A172 (cell line): ENCODE data around the gene IFT172. TPM values are rescaled to one million over a fixed set of nuclear protein-coding genes. Genes with fewer than 3 reads are reported as not detected.

Experiments
- DNase-seq: peaks from one replicate; pipeline ENCODE4 v3.0.0-alpha.2; 2015; ENCODE audit warnings: low spot score
- total RNA-seq: library from RNA; depleted of rRNA; stranded (reverse); fragments of >200 nt; shearing (Covaris generic); gene quantifications from 2 replicates; pipeline ENCODE4 v1.2.3, GENCODE V29; 2014

IFT172 gene
- total RNA-seq, 1 experiment from 2014 or later: 39.8 TPM

DNA sequence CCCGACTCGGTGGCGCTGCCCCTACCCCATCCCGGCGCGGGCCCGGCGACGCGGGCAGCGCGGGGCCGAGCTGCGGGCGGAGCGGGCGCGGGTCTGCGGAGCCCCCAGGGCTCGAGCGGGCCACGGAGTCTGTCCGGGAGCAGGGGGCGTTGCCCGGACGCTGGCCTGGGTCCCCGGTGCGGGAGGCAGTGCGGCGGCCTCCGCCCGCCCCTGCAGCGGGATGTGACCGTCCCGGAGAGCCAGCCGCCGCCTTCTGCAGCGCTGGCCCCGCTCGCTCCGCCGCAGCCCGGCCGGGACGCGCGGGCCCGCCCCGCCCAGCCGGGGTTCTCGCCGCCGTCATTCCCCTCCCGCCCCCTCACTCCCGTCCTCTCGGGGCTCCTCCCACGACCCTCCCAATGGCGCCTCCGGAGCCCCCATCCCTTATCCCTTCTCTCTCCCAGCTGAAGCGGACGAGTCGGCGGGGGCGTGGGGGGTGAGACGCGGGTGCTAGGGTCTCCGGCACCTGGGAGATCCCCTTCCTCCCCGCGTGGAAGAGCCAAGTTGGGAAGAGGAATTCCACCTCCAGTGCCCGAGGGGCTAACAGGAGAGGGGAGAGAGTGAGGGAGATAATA, 5.5 kb upstream of the IFT172 start, which contains the start of gene FNDC4:
FNDC4 (minus strand) TSS at position 257 of the 611 bp plus-strand sequence. CDS start 521 bp downstream, outside the sequence.
- DNase-seq: no peak

GRCh38 chr2:27494284-27494943, 4.9 kb upstream of the IFT172 start:
- no peak for DNase-seq

DNA sequence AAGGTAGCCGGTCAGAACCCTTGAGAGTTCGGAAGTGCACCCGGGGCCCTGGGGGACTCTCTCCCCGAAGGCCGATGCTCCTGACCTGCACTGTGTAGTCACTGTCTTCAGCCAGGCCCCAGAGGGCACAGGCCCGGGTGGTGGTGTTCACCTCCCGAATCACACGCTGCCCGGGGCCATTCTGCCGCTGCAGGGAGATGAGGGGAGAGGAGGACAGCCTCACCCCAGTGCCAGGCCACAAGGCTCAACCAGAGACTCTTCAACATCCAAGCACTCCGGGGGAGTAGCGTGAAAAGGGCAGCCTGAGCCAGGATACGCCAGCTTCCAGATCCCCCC, 4.4 kb upstream of the IFT172 start:
- DNase-seq: no peak

DNA sequence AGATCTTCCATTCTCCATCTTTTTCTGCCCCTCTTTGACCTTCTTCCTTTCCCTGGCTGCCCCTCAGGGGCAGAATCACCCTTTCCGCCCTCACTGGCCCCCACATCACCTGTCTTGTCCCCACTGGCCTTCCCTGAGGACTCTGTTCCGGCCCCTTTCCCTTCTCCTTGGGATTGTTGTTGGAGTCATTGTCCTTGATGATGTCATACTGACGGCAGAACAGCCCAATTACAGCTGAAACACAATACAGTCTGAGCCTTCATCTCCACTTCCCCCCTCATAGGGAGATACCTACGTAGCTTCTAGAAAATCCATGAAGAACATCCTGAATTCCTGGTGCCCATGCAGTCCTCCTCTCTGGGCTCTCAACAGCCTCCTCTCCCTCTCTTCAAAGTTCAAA, 3.0 kb upstream of the IFT172 start:
- no peak for DNase-seq

- DNase-seq: peak; percentile 17
Observed at GRCh38 chr2:27489118-27489497, 435 bp downstream of the IFT172 start.

DNA sequence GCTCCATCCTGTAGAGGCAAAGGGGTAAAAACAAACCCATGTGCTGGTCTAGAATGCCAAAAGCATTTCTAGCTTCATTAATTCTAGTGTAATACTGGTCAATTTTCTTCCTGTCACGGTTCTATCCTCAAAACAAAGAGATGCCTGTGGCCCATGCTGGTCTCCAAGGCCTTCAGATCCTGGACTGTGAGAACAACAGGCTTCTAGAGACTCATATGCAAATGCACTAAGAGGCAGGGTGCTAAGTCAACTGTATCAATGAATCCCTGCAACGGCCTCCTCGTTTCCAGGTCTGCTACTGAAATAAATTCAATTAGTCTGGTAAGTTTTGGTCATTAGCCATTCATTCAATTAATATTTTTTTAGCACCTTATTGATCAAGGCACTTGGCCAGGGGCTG, 4.0 kb downstream of the IFT172 start:
- DNase-seq: no peak

DNA sequence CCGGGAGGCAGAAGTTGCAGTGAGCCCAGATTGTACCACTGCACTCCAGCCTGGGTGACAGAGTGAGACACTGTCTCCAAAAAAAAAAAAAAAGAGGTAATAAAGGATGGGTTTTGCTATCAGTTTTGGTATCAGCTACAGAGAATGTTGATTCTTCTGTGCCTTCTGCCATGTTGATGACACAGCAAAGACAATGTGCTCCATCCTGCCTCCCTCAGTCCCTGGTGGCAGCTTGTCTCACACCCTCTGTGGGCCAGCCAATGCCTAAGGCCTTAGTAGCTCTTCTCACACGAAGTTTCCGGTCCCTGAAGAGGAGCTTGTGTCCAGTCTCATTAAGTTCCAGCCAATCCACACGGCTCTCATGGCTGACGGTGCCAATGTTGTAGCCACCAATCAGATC, 17.6 kb downstream of the IFT172 start:
- no peak for DNase-seq

- DNase-seq: no peak
Observed at GRCh38 chr2:27464443-27464842, 25.1 kb downstream of the IFT172 start.

DNA sequence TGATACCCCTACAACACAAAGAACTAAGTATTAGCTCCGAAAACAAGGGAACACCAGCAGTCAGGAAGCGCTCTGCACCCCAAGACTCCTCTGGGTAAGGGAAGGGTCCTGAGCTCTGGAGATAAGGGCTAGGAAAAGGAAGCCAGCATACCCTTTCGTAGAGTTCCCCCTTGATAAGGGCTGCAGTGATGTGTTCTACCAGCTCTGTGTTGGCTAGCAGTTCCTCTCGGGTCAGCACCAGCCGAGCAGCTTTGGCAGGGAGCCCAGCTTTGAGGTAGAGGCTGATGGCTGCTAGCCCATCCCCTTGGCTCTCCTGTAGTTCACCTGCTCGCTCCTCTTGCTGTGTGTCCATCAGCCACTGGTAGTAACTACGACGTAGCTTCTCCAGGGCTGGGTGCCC, 28.4 kb downstream of the IFT172 start:
- no peak for DNase-seq

DNA sequence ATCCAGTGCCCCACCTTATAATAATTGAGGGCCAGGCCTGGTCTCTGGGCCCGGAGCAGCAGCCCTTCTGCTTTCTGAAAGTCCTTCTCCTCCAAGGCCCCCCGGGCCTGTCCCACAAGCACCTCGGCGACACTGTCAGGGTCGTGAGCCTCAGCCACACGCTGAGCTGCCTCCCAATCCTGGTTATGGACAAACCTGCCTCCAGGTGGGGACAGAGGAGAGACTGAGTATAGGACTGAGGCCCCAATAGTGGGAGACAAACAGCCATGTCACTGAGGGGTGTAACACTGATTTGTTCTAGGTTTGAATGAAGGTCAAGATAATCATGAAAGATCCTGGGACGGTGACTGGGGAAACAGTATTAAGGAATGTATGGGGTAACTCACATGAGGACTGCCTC, 35.6 kb downstream of the IFT172 start:
- no peak for DNase-seq

- DNase-seq: no peak
Observed at GRCh38 chr2:27451095-27451494, 38.4 kb downstream of the IFT172 start.

DNA sequence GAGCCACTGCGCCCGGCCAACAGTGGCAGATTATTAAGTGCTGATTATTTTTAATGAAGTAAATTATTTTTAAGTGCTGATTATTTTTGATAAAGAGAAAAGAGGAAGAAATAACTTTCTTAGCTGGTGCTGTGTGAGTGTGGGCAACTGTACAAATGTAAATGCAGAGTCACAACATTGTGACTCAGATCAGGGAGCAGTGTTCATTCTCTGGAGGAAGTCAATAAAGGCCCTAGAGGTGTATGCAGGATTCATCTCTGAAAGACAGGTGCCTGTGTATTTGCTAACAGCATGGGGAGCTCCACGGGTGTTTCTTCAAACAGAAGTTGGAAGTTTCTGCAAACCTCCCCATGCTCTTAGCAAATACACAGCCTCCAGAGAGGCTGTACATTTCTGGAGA, 41.2 kb downstream of the IFT172 start:
- no peak for DNase-seq

DNA sequence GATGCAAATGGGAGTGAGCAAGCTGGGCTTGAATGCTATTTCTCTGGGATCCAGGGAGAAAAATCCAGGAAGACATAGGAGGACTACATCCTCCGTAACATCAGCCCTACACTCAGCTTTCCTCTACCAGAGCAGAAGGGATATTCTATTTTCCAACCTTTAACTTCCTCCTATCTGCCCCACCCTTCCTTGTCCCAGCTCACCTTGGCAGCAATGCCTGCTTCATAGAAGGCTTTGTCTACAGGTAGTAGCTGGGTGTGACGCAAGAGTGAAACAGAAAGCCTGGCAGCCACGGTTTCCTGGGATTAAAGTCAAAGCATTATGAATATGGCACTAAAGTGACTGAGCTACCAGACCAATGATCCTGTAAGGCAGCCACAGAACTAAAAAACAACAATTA, 43.5 kb downstream of the IFT172 start:
- DNase-seq: no peak

GRCh38 chr2:27445615-27446014, 43.9 kb downstream of the IFT172 start:
- no peak for DNase-seq

GRCh38 chr2:27445155-27445554, 44.4 kb downstream of the IFT172 start:
- no peak for DNase-seq

GRCh38 chr2:27442920-27443282, 46.6 kb downstream of the IFT172 start:
- DNase-seq: no peak

DNA sequence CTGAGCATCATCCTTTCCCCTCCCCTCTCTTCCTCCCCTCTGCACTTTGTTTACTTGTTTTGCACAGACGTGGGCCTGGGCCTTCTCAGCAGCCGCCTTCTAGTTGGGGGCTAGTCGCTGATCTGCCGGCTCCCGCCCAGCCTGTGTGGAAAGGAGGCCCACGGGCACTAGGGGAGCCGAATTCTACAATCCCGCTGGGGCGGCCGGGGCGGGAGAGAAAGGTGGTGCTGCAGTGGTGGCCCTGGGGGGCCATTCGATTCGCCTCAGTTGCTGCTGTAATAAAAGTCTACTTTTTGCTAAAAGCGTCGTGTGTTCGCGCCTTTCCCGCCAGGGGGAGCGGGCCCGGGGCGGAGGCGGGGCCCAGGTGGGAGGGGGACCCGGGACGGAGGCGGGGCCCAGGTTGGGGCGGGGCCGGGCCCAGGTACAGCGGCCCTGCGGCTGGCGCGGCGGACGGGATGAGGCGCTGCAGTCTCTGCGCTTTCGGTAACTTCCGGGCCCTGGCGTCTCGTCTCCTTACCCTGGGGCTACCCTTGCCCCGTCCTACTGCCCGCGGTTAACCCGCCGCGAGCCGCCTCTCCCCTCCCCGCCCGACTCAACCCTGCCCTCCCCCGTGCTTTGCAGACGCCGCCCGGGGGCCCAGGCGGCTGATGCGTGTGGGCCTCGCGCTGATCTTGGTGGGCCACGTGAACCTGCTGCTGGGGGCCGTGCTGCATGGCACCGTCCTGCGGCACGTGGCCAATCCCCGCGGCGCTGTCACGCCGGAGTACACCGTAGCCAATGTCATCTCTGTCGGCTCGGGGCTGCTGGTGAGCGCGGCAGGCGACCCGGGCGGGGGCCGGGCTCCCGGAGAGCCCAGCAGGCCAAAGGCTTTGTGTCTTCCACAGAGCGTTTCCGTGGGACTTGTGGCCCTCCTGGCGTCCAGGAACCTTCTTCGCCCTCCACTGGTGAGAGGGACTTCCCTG, 47.3 kb downstream of the IFT172 start, which contains the start of gene KRTCAP3:
KRTCAP3 (plus strand) TSS at position 424 of the 962 bp plus-strand sequence; CDS start at position 456, 32 bp downstream.
- DNase-seq: no peak

DNA sequence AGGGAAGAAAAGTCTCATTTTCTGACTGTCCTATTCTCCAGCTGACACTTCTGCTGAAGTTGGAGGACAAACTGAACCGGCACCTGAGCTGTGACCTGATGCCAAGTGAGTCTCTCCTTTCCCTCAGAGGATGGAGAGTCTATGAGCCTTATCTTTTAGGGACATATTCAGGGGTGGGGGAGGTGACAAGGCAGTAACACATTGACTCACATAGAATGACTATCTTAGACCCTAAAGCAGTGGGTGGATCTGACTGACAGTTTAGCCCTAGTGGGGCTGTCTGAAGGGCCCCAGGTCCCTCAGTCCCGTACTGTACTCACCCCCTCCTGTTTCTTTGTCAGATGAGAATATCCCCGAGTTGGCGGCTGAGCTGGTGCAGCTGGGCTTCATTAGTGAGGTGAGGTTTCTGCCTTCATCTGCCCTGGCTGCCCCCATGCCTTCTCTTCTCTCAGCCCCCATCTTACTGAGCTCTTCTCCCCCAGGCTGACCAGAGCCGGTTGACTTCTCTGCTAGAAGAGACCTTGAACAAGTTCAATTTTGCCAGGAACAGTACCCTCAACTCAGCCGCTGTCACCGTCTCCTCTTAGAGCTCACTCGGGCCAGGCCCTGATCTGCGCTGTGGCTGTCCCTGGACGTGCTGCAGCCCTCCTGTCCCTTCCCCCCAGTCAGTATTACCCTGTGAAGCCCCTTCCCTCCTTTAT, 48.2 kb downstream of the IFT172 start:
- no peak for DNase-seq

DNA sequence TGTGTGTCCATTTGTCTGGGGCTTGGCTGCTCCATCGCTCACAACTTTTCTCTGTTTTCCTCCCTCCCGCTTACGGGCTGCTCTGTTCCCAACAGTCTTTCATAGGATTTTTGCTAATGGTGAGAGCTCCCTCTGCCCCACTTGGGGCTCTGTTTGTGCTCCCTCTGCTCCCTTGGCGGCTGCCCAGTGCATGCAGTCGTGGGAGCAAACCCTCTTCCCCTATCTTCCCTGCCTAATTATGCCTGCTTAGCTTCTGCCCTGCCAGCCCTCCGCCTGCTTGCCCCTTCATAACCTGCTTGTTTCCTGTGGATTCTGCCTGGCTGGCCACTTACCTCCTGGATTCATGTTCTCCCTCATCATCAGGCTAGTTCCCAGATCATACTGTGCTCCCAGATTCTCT, 53.9 kb downstream of the IFT172 start:
- no peak for DNase-seq

DNA sequence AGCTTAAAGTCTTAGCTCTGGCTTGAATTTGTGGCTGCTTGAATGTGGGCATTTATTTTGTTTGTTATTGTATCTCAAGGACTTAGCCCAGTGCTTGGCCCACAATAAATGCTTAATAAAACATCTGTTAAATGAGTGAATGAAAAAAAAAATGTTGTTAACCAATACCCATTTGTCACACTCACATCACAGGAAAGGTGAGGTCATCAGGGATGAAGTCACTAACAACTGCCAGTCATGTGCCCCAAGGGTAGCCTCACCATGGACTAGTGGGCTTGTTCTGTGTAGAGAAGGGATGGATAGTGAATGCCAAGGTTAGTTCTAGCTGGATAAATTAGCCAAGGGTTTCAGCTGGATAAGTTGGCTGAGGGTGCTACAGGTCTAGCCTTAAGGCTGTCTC, 58.1 kb downstream of the IFT172 start:
- peak; percentile 43 for DNase-seq

DNA sequence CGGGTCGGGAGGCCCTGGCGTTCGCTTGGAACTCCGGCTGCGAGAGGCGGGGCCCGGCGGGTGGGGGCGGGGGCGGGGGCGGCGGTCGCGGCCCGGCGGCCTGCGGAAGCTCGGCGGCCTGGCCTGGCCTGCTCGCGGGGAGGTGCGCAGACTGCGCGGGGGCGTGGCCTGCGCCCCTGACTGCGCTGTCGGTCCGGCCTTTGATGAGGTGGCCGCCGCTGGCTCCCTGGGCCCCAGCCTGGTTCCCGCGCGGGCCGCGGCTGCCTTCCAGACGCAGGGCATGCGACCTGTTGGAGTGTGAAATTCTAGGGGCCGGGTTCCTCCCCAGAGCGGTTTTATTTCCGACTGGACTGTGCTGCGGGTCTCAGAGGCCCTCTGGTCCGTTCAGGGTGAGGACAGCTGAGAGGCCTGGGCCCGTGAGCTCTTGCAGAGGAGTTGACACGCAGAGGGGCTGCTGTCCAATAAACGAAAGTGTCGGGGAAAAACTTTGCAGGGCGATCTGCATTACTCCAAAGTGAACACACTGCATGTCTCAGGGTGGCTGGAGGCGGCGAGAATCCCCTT, 60.5 kb downstream of the IFT172 start:
- peak; percentile 71 for DNase-seq
